Measurements from ENCODE around the gene NAA35.
"Not testable (repeated sequence)": the region's sequence is repeated elsewhere in the genome, so short reads cannot be mapped to it uniquely, and the experiment has no call there.

The NAA35 gene

GRCh38 chr9:86034863-86035734, 94.2 kb downstream of the NAA35 start:
- DNase-seq (ENCODE audit: low spot score) = peak; percentile 38

GRCh38 chr9:86035827-86036440, 95.0 kb downstream of the NAA35 start:
- DNase-seq (ENCODE audit: low spot score) = peak; percentile 9

GRCh38 chr9:86036555-86036954, 95.6 kb downstream of the NAA35 start:
- no peak for DNase-seq (ENCODE audit: low spot score)

GRCh38 chr9:86039991-86040860, 99.3 kb downstream of the NAA35 start:
- DNase-seq (ENCODE audit: low spot score) = peak; percentile 2

GRCh38 chr9:86040861-86041155, 99.9 kb downstream of the NAA35 start:
- no peak for DNase-seq (ENCODE audit: low spot score)

- DNase-seq (ENCODE audit: low spot score) = peak; percentile 57
Observed at GRCh38 chr9:86041311-86041741, 100.4 kb downstream of the NAA35 start.

GRCh38 chr9:86042199-86042978, 101.4 kb downstream of the NAA35 start:
- DNase-seq (ENCODE audit: low spot score) = no peak

GRCh38 chr9:86043586-86043985, 102.6 kb downstream of the NAA35 start:
- no peak for DNase-seq (ENCODE audit: low spot score)

- no peak for DNase-seq (ENCODE audit: low spot score)
Observed at GRCh38 chr9:86043999-86044398, 103.1 kb downstream of the NAA35 start.

- no peak for DNase-seq (ENCODE audit: low spot score)
Observed at GRCh38 chr9:86045654-86046053, 104.7 kb downstream of the NAA35 start.

- DNase-seq (ENCODE audit: low spot score) = no peak
Observed at GRCh38 chr9:86046071-86046636, 105.2 kb downstream of the NAA35 start.

GRCh38 chr9:86046930-86047341, 106.0 kb downstream of the NAA35 start:
- no peak for DNase-seq (ENCODE audit: low spot score)

- DNase-seq (ENCODE audit: low spot score) = no peak
Observed at GRCh38 chr9:86047361-86047760, 106.4 kb downstream of the NAA35 start.

- not testable (repeated sequence) for DNase-seq (ENCODE audit: low spot score)
Observed at GRCh38 chr9:86048018-86048742, 107.2 kb downstream of the NAA35 start.

- no peak for DNase-seq (ENCODE audit: low spot score)
Observed at GRCh38 chr9:86052556-86053468, 111.9 kb downstream of the NAA35 start.

GRCh38 chr9:86054695-86055094, 113.7 kb downstream of the NAA35 start:
- no peak for DNase-seq (ENCODE audit: low spot score)

- no peak for DNase-seq (ENCODE audit: low spot score)
Observed at GRCh38 chr9:86057491-86057890, 116.5 kb downstream of the NAA35 start.

GRCh38 chr9:86061972-86062739, 121.2 kb downstream of the NAA35 start:
- DNase-seq (ENCODE audit: low spot score) = no peak
